GM12892 (cell line): ENCODE measurements around the gene PLEKHG3.

Experiments used
- DNase-seq: peaks from one replicate; pipeline ENCODE4 v3.0.0; 2011; ENCODE audit not compliant: insufficient read length
- FAIRE-seq: peaks from 2 replicates; lab custom pipeline; 2011; peaks lifted over from hg19 to GRCh38; lab: Jason Lieb, UNC
- POLR2A ChIP-seq: IDR thresholded peaks from 2 replicates; pipeline ENCODE4 v1.6.1; 2011; ENCODE audit warnings: low read depth, low read length, control low read depth
- POLR2AphosphoS5 ChIP-seq: IDR thresholded peaks from 2 replicates; pipeline ENCODE4 v1.6.1; 2011; ENCODE audit warnings: low read depth, low read length, control low read depth
- TAF1 ChIP-seq: IDR thresholded peaks from 2 replicates; pipeline ENCODE4 v1.6.1; 2011; ENCODE audit warnings: low read depth, mild to moderate bottlenecking, control low read depth, low read length, borderline replicate concordance

The PLEKHG3 gene

GRCh38 chr14:64703395-64704142 is 655 bp upstream of the PLEKHG3 start:
- DNase-seq (no peak), FAIRE-seq (no peak)

GRCh38 chr14:64704743-64705380 is 638 bp downstream of the PLEKHG3 start:
- DNase-seq (no peak), FAIRE-seq (no peak)
- TF ChIP-seq TAF1, result no peak
- no peak for TF ChIP-seq POLR2A
- no peak for TF ChIP-seq POLR2AphosphoS5

More at GRCh38 chr14:64703395-64704142, 655 bp upstream of the PLEKHG3 start:
- TF ChIP-seq POLR2A, result no peak
- TF ChIP-seq POLR2AphosphoS5, result no peak
- no peak for TF ChIP-seq TAF1

- DNase-seq, result no peak
- TF ChIP-seq TAF1, result no peak
- TF ChIP-seq POLR2A, result no peak
- no peak for TF ChIP-seq POLR2AphosphoS5
- no peak for FAIRE-seq
Measured at GRCh38 chr14:64705381-64706118, 1.3 kb downstream of the PLEKHG3 start.

GRCh38 chr14:64706119-64706592 is 1.9 kb downstream of the PLEKHG3 start:
- FAIRE-seq, result no peak
- TF ChIP-seq TAF1 (no peak), POLR2A (no peak), POLR2AphosphoS5 (no peak)

GRCh38 chr14:64706593-64707193 is 2.5 kb downstream of the PLEKHG3 start:
- FAIRE-seq (no peak), DNase-seq (no peak)
- TF ChIP-seq POLR2AphosphoS5, result no peak
- no peak for TF ChIP-seq TAF1
- TF ChIP-seq POLR2A, result no peak

More at GRCh38 chr14:64706119-64706592, 1.9 kb downstream of the PLEKHG3 start:
- DNase-seq, result no peak

- FAIRE-seq (no peak), DNase-seq (no peak)
- TF ChIP-seq TAF1 (no peak), POLR2A (no peak), POLR2AphosphoS5 (no peak)
Measured at GRCh38 chr14:64707661-64708060, 3.4 kb downstream of the PLEKHG3 start.

GRCh38 chr14:64708148-64709004 is 4.2 kb downstream of the PLEKHG3 start:
- TF ChIP-seq POLR2AphosphoS5, result no peak
- no peak for TF ChIP-seq TAF1
- TF ChIP-seq POLR2A, result no peak
- DNase-seq, result no peak
- FAIRE-seq, result no peak

GRCh38 chr14:64709126-64709525 is 4.9 kb downstream of the PLEKHG3 start:
- DNase-seq (no peak), FAIRE-seq (no peak)
- TF ChIP-seq POLR2A (no peak), POLR2AphosphoS5 (no peak), TAF1 (no peak)

- DNase-seq, result no peak
- no peak for FAIRE-seq
- no peak for TF ChIP-seq POLR2AphosphoS5
- no peak for TF ChIP-seq POLR2A
- TF ChIP-seq TAF1, result no peak
Measured at GRCh38 chr14:64711039-64711438, 6.8 kb downstream of the PLEKHG3 start.

- DNase-seq (no peak), FAIRE-seq (no peak)
- TF ChIP-seq TAF1 (no peak), POLR2AphosphoS5 (no peak), POLR2A (no peak)
Measured at GRCh38 chr14:64713677-64714076, 9.5 kb downstream of the PLEKHG3 start.
